K562 (cell line): ENCODE data around the gene UBE2G2. TPM values are rescaled to one million over a fixed set of nuclear protein-coding genes. Genes with fewer than 3 reads are reported as not detected.

ENCODE experiments used
- ATAC-seq: fragments of 200-7000 bp; cut with Tn5 transposase; 3 replicates; pipeline ENCODE4 v1.9.1; 2020; ENCODE audit warnings: moderate library complexity
- BruUV-seq: library from RNA; stranded (reverse); fragments of 400-500 nt; replicated peaks from 2 replicates; lab custom pipeline; 2021; lab: Mats Ljungman, UMichigan
- CTCF ChIA-PET: fragments of 300-600 bp; formaldehyde crosslinking; extraction: SDS; loops from one replicate; lab custom pipeline; 2021; ENCODE audit warnings: low intra/inter-chr PET ratio; lab: Yijun Ruan, JAX
- POLR2A ChIA-PET: fragments of 300-600, 350-650 bp; sonication (Branson Sonifier 250); formaldehyde crosslinking; extraction: SDS; loops from one replicate; lab custom pipeline; 2021; ENCODE audit warnings: antibody characterized with exemption, inconsistent platforms; lab: Yijun Ruan, JAX
- DNase-seq, 4 experiments: peaks; one replicate each; pipeline versions ENCODE4 v3.0.0 to v3.0.0-alpha.2; 2011 to 2018; ENCODE audit warnings: low spot score in 3 of 4, mixed read lengths in 3 of 4; ENCODE audit errors: extremely low read depth in 1 of 4
- FAIRE-seq: peaks from 2 replicates; lab custom pipeline; 2011; peaks lifted over from hg19 to GRCh38; lab: Jason Lieb, UNC
- H2AFZ ChIP-seq: 2 replicates; pipeline ENCODE4 v1.6.0; 2011; ENCODE audit warnings: low read depth, low read length, control low read depth, inconsistent platforms
- H3K27ac ChIP-seq: fragments of 200-600 bp; 3 replicates; pipeline ENCODE4 v1.8.0; 2011; ENCODE audit warnings: low read depth, mild to moderate bottlenecking, control low read depth, inconsistent platforms, low read length, moderate library complexity, mixed read lengths; ENCODE audit errors: extremely low read depth
- H3K27me3 ChIP-seq, 2 experiments: fragments of 300-600 bp in 1 of 2; 2 replicates in 1 of 2; 3 replicates in 1 of 2; pipeline versions ENCODE4 v1.6.0 to v1.8.0; 2011; ENCODE audit warnings: inconsistent platforms in 2 of 2, low read length in 2 of 2, mild to moderate bottlenecking in 1 of 2, mixed read lengths in 1 of 2, moderate library complexity in 1 of 2; ENCODE audit not compliant: control insufficient read depth in 2 of 2, insufficient read depth in 2 of 2
- H3K36me3 ChIP-seq: fragments of 300-600 bp; 3 replicates; pipeline ENCODE4 v1.8.0; 2011; ENCODE audit warnings: mild to moderate bottlenecking, low read length, inconsistent platforms; ENCODE audit not compliant: control insufficient read depth, insufficient read depth
- H3K4me1 ChIP-seq, 2 experiments: fragments of 200-600 bp in 1 of 2; replicated peaks in 1 of 2; 2 replicates in 1 of 2; 3 replicates in 1 of 2; pipeline versions ENCODE4 v1.5.1 to v1.8.0; 2011; ENCODE audit warnings: inconsistent platforms in 2 of 2, low read length in 2 of 2, mild to moderate bottlenecking in 1 of 2, mixed read lengths in 1 of 2, moderate library complexity in 1 of 2; ENCODE audit not compliant: control insufficient read depth in 2 of 2, insufficient read depth in 2 of 2
- H3K4me2 ChIP-seq: 2 replicates; pipeline ENCODE4 v1.6.1; 2011; ENCODE audit warnings: low read length, control low read depth, inconsistent platforms, mixed read lengths; ENCODE audit not compliant: insufficient read depth
- H3K4me3 ChIP-seq: fragments of 200-600 bp; sonication (generic), shearing (Covaris generic); 2 replicates; pipeline ENCODE4 v1.5.1; 2016; ENCODE audit warnings: control low read depth, inconsistent platforms
- H3K79me2 ChIP-seq: fragments of 200-600 bp; 3 replicates; pipeline ENCODE4 v1.8.0; 2011; ENCODE audit warnings: low read length, inconsistent platforms; ENCODE audit not compliant: control insufficient read depth, insufficient read depth
- H3K9ac ChIP-seq, 2 experiments: 2 replicates each; pipeline versions ENCODE4 v1.6.0 to v1.6.1; 2011; ENCODE audit warnings: low read depth in 2 of 2, low read length in 2 of 2, control low read depth in 1 of 2, inconsistent platforms in 1 of 2, mild to moderate bottlenecking in 1 of 2, mixed read lengths in 1 of 2; ENCODE audit not compliant: insufficient read depth in 1 of 2
- H3K9me1 ChIP-seq: one replicate; pipeline ENCODE4 v1.6.0; 2011; ENCODE audit warnings: inconsistent platforms, mild to moderate bottlenecking, low read length, moderate library complexity; ENCODE audit not compliant: control insufficient read depth, insufficient read depth
- H3K9me3 ChIP-seq: replicated peaks from 2 replicates; pipeline ENCODE4 v1.5.1; 2011; ENCODE audit warnings: low read depth, low read length, inconsistent platforms; ENCODE audit not compliant: control insufficient read depth, insufficient read depth
- H4K20me1 ChIP-seq: replicated peaks from 2 replicates; pipeline ENCODE4 v1.6.1; 2011; ENCODE audit warnings: low read length, inconsistent platforms, mixed read lengths; ENCODE audit not compliant: control insufficient read depth, insufficient read depth
- BRF1 ChIP-seq: IDR thresholded peaks from 3 replicates; pipeline ENCODE4 v1.6.1; 2011; ENCODE audit warnings: borderline replicate concordance, mild to moderate bottlenecking; ENCODE audit not compliant: insufficient read length; ENCODE audit errors: extremely low read depth
- BRF2 ChIP-seq: IDR thresholded peaks from 3 replicates; pipeline ENCODE4 v1.6.1; 2011; ENCODE audit warnings: borderline replicate concordance, mild to moderate bottlenecking; ENCODE audit not compliant: insufficient read length, insufficient read depth
- SMC3 ChIP-seq: conservative IDR thresholded peaks from 2 replicates; pipeline ENCODE4 v1.6.1; 2011; ENCODE audit warnings: low read depth, low read length, improper control_type of control experiment; ENCODE audit not compliant: insufficient read depth
- TCF7 ChIP-seq: sonication (generic); IDR thresholded peaks from 2 replicates; pipeline ENCODE4 v1.6.1; 2016; ENCODE audit warnings: antibody characterized with exemption, borderline replicate concordance
- U2AF1 ChIP-seq: fragments of 200-400 bp; formaldehyde crosslinking; optimal IDR thresholded peaks from 2 replicates; pipeline ENCODE3; 2017; ENCODE audit warnings: mild to moderate bottlenecking, low read depth, low read length, moderate library complexity
- ZBED1 ChIP-seq: IDR thresholded peaks from 2 replicates; pipeline ENCODE4 v1.6.1; 2014
- ZNF134 ChIP-seq: fragments of 250-450 bp; sonication (Bioruptor Pico); conservative IDR thresholded peaks from 2 replicates; pipeline ENCODE4 v1.4.0; 2020
- WGBS: fragments of 100-300 bp; shearing (Covaris generic); methylation state at CpG from one replicate; pipeline ENCODE4 v1.1.6; 2016; ENCODE audit warnings: low coverage, mixed read lengths; ENCODE audit not compliant: insufficient coverage; ENCODE audit errors: missing lambda C conversion rate; 5-methylcytosine and 5-hydroxymethylcytosine counted together
- in situ Hi-C: fragments of 300-500 bp; cut with MboI; formaldehyde crosslinking; loops from 4 replicates; pipeline ENCODE4 v1.15.0; 2018; ENCODE audit warnings: inconsistent platforms, mixed read lengths
- intact Hi-C: fragments of 100-400 bp; cut with micrococcal nuclease; formaldehyde crosslinking; loops from 2 replicates; pipeline ENCODE4 v1.14.2; 2022
- polyA plus RNA-seq, 8 experiments: library from polyadenylated mRNA; depleted of rRNA in 4 of 8; stranded (reverse) in 5 of 8; unstranded in 3 of 8; fragments of >200 nt; fragmentation: Nextera tagmentation in 2 of 8; fragmentation: Illumina TruSeq in 1 of 8; extraction: Ambion mirVana in 2 of 8; extraction: Trizol in 1 of 8; gene quantifications; 2 replicates each; pipeline versions ENCODE4 v1.2.1 to v1.2.3, GENCODE V29; 2011 to 2014; ENCODE audit warnings: inconsistent platforms in 1 of 8, missing spikeins in 1 of 8
- total RNA-seq, 7 experiments: library from RNA; depleted of rRNA in 6 of 7; stranded (reverse); fragments of >200 nt in 6 of 7; fragmentation: Illumina TruSeq in 2 of 7; extraction: Trizol in 2 of 7; gene quantifications; 2 replicates each; pipeline versions ENCODE4 v1.2.1 to v1.2.3, GENCODE V29; 2011 to 2021; ENCODE audit warnings: low replicate concordance in 1 of 7

Gene UBE2G2
- total and polyA plus RNA-seq, 9 of the 15 experiments (the other 6 are each of a cell fraction or from before 2014, with no cell fraction given), result 47.5 to 225 (median 140) TPM

- ATAC-seq (peak; percentile 33; the same call in 2 of the 3 replicates), DNase-seq (no peak), FAIRE-seq (no peak)
- intact Hi-C loops, result no loop called here
- Histone ChIP-seq H3K9me1 (no peaks in the 10 kb centered on the region), H3K4me3 (no peak overlapping the region), H3K9ac (peak overlapping the region in 1 of 2 experiments; percentile 26; a peak in 1 of 4 replicates), H3K27me3 (peaks cover 62 to 81% of the 10 kb centered on the region in 2 experiments), H3K27ac (no peak overlapping the region), H2AFZ (no peak overlapping the region), H3K9me3 (no peaks in the 10 kb centered on the region; the same call in 1 of the 2 replicates), H3K79me2 (no peaks in the 10 kb centered on the region), H3K4me1 (peaks cover 0 to 42% of the 10 kb centered on the region in 2 experiments; a peak in 2 of 5 replicates), H4K20me1 (0 out of 2 replicates have a peak, but pooled peaks cover 3% of the 10 kb centered on the region), H3K4me2 (no peak overlapping the region), H3K36me3 (no peaks in the 10 kb centered on the region)
- 16% methylated on average over 15 of the region's 16 CpGs for WGBS
- no peak for TF ChIP-seq BRF2
- no peak for TF ChIP-seq TCF7
- TF ChIP-seq SMC3, result no peak
- no peak for TF ChIP-seq ZBED1
- no peak for TF ChIP-seq BRF1
- no peak for TF ChIP-seq ZNF134 (CRISPR knock-in tag)
- TF ChIP-seq U2AF1, result no peak
- BruUV-seq, result no TSS peak
- in situ Hi-C loops, result no loop called here
- ChIA-PET CTCF (no interaction called here), POLR2A (interaction anchor here (0.8 to 1.2 kb wide), 4 partner anchors 9 to 238 kb away, joined by 3 to 7 read pairs (median 3); no protein-coding TSS in a partner anchor)
Measured at GRCh38 chr21:44748621-44749020, 53.0 kb downstream of the UBE2G2 start.
